Right lobe of liver (tissue), 6 donors: ENCODE results near the gene AEBP1. TPM values are rescaled to one million over a fixed set of nuclear protein-coding genes. Genes with fewer than 3 reads are reported as not detected.
"Not testable (repeated sequence)": the region's sequence is repeated elsewhere in the genome, so short reads cannot be mapped to it uniquely, and the experiment has no call there.

Experiments used
- ATAC-seq, 4 donors: fragments of 200-7000 bp; cut with Tn5 transposase; one replicate each; pipeline ENCODE4 v1.9.1; 2020; ENCODE audit warnings: mild to moderate bottlenecking in 4 of 4, moderate library complexity in 4 of 4
- DNase-seq, 3 donors: peaks; one replicate each; pipeline ENCODE4 v3.0.0-alpha.2; 2020
- H3K27ac ChIP-seq, 3 donors: fragments of 200-600 bp; one replicate each; pipeline ENCODE4 v1.8.0; 2022
- H3K27me3 ChIP-seq, 2 donors: fragments of 200-600 bp; one replicate each; pipeline ENCODE4 v1.8.0; 2022
- H3K36me3 ChIP-seq, 4 donors: fragments of 200-600 bp; sonication (generic) in 1 of 4; one replicate each; pipeline versions ENCODE4 v1.5.1 to v1.8.0; 2017 to 2022; ENCODE audit warnings: control low read depth in 1 of 4
- H3K4me1 ChIP-seq, 4 donors: fragments of 200-600 bp; sonication (generic) in 1 of 4; one replicate each; pipeline versions ENCODE4 v1.5.1 to v1.8.0; 2017 to 2022; ENCODE audit warnings: control low read depth in 1 of 4
- H3K4me3 ChIP-seq, 3 donors: fragments of 200-600 bp; one replicate each; pipeline ENCODE4 v1.8.0; 2022
- H3K9me3 ChIP-seq, 4 donors: fragments of 200-600 bp; sonication (generic) in 1 of 4; one replicate each; pipeline versions ENCODE4 v1.5.1 to v1.8.0; 2017 to 2022; ENCODE audit warnings: control low read depth in 1 of 4
- POLR2A ChIP-seq: fragments of 450-650 bp; IDR thresholded peaks from one replicate; pipeline ENCODE4 v1.6.1; 2017; ENCODE audit warnings: antibody characterized with exemption, mild to moderate bottlenecking
- WGBS: methylation state at CpG from one replicate; pipeline ENCODE4 v1.1.6; 2018; ENCODE audit warnings: low coverage, low lambda C conversion rate; ENCODE audit not compliant: insufficient coverage; ENCODE audit errors: missing lambda C conversion rate; 5-methylcytosine and 5-hydroxymethylcytosine counted together
- intact Hi-C, 2 donors: fragments of 100-400 bp; cut with DNase I; formaldehyde crosslinking; loops; one replicate each; pipeline versions ENCODE4 v1.11.2 to v1.14.1; 2022
- total RNA-seq, 6 experiments: library from RNA; depleted of rRNA in 2 of 6; stranded (reverse); fragments of >200 nt in 2 of 6; fragmentation: NEBNext Ultra II Directional in 3 of 6; extraction: Animal tissue kit (Norgen Biotek cat#: 25700) in 3 of 6; gene quantifications; one replicate each; pipeline versions ENCODE4 v1.1.0 to v1.2.4, GENCODE V29; 2016 to 2023
- TF ChIP-seq, protein P1 (sequence below), 4 donors: fragments of 200-600 bp in 3 of 4; fragments of 450-650 bp in 1 of 4; IDR thresholded peaks; one replicate each; pipeline versions ENCODE4 v1.5.1 to v1.8.0; 2016 to 2022; ENCODE audit warnings: antibody characterized with exemption in 4 of 4, mild to moderate bottlenecking in 2 of 4
- donor health status: DM: no; HTN: yes; CAD: no.
- donor health status: DM: no; HTN: no; CAD: no.
- donor health status: DM: no; HTN: no; CAD: no.
- donor health status: DM: no; HTN: yes; CAD: no.
- donor health status: DM: no; HTN: yes; CAD: no.

AEBP1 gene
- total RNA-seq, 6 experiments from 2014 or later: 7.8 to 37.8 (median 14.3) TPM

DNA sequence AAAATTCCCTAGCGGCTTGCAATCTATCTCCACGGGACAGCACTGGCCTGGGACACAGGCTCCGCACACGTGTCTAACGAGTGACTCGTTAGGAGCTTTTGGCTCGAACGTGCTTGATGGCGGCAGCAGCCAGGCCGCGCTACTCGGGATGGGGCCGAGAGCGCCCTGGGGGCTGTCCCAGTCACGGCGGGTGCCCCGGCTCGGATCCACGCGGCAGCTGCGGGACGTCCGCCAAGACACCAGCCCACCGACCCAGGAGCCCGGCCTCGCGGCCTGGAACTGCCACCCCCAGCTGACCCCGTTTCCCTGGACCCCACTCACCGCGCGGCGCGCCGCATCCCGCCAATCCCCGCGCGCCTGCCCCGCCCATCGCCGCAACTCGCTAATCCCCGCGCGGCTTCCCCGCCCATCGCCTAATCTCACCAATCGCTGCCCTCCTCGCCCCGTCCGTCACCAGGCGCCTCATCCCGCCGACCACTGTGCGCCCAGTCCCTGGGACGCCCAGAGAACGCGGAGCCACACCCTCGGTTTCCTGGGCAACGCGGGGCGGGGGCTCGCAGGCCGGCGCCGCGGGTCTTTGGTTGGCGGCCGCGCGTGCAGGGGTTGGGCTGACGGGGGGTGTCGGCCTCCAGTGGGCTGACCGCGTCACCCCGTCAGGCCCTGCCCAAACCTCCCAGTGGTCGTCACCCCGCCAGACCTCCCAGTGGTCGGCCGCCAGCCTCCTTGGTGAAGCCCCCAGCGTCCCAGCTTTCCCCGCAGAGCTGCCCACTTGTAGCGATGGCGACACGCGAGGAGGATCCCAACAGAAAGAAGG, 19.3 kb downstream of the AEBP1 start, which contains the start of gene POLD2:
TSS of gene POLD2 (minus strand) at position 359 of the 814 bp plus-strand sequence. CDS start 1,495 bp downstream, outside the sequence.
- intact Hi-C loops: no loop called here
- WGBS: 0% methylated on average over 16 of the region's 86 CpGs

DNA sequence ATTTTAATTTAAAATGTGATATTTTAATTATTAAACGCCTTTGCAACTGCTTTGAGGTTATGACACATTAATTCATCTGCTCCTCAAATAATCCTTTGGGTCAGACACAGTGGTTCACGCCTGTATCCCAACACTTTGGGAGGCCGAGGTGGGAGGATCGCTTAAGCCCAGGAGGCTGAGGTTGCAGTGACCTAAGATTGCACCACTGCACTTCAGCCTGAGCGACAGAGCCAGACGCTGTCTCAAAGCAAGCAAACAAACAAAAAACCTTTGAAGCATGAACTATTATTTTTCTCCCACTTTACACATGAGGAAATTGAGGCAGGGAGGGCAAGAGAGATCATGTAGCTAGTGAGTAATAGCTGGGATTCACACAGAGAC, 20.7 kb downstream of the AEBP1 start:
- no peak for ATAC-seq
- H3K9me3 ChIP-seq: no peaks in the 10 kb centered on the region
- H3K4me3 ChIP-seq: no peak overlapping the region
- H3K36me3 ChIP-seq: peaks cover 0 to 12% (median 3%) of the 10 kb centered on the region in 4 donors
- intact Hi-C loops: no loop called here
- H3K27me3 ChIP-seq: no peaks in the 10 kb centered on the region
- 80% methylated on average over 6 of the region's 6 CpGs for WGBS
- no peak overlapping the region for H3K27ac ChIP-seq
- TF ChIP-seq, protein P1, sequence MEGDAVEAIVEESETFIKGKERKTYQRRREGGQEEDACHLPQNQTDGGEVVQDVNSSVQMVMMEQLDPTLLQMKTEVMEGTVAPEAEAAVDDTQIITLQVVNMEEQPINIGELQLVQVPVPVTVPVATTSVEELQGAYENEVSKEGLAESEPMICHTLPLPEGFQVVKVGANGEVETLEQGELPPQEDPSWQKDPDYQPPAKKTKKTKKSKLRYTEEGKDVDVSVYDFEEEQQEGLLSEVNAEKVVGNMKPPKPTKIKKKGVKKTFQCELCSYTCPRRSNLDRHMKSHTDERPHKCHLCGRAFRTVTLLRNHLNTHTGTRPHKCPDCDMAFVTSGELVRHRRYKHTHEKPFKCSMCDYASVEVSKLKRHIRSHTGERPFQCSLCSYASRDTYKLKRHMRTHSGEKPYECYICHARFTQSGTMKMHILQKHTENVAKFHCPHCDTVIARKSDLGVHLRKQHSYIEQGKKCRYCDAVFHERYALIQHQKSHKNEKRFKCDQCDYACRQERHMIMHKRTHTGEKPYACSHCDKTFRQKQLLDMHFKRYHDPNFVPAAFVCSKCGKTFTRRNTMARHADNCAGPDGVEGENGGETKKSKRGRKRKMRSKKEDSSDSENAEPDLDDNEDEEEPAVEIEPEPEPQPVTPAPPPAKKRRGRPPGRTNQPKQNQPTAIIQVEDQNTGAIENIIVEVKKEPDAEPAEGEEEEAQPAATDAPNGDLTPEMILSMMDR (IDR thresholded peaks at IDR 0.05): no peak
- no peak for TF ChIP-seq POLR2A
- peak in 1 of 3 donors; percentile 45 for DNase-seq
- H3K4me1 ChIP-seq: peaks cover 0 to 21% (median 8%) of the 10 kb centered on the region in 4 donors

More for the DNA sequence above, 19.3 kb downstream of the AEBP1 start, which contains the start of gene POLD2:
- no peaks in the 10 kb centered on the region for H3K9me3 ChIP-seq
- TF ChIP-seq, protein P1 (IDR thresholded peaks at IDR 0.05): no peak
- peak; percentile 58 for TF ChIP-seq POLR2A
- ATAC-seq (peak; percentile 96 to 99 (median 99)), DNase-seq (peak; percentile 99)
- peak within 1 kb of the TSS; percentile 77 to 81 (median 80) for H3K27ac ChIP-seq
- H3K4me3 ChIP-seq: peak within 1 kb of the TSS; percentile 92 to 98 (median 93)
- H3K27me3 ChIP-seq: no peaks in the 10 kb centered on the region
- peaks cover 0 to 12% (median 3%) of the 10 kb centered on the region in 4 donors for H3K36me3 ChIP-seq
- H3K4me1 ChIP-seq: peaks cover 0 to 21% (median 8%) of the 10 kb centered on the region in 4 donors

DNA sequence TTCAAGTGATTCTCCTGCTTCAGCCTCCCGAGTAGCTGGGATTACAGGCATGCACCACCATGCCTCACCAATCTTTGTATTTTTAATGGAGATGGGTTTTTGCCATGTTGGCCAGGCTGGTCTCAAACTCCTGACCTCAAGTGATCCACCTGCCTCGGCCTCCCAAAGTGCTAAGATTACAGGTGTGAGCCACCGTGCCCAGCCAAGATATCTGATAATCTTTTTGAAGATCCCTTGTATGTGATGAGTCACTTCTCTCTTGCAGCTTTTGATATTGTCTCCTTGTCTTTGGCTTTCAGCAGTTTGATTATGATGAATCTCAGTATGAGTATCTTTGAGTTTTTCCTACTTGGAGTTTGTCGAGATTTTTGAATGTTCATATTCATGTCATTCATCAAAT, 22.4 kb downstream of the AEBP1 start:
- H3K9me3 ChIP-seq, H3K27me3 ChIP-seq, ATAC-seq, DNase-seq, H3K27ac ChIP-seq, H3K4me3 ChIP-seq, intact Hi-C loops, H3K36me3 ChIP-seq: not testable (repeated sequence)
- WGBS: 91% methylated on average over 2 of the region's 4 CpGs
- peaks cover 0 to 24% (median 12%) of the 10 kb centered on the region in 4 donors for H3K4me1 ChIP-seq

DNA sequence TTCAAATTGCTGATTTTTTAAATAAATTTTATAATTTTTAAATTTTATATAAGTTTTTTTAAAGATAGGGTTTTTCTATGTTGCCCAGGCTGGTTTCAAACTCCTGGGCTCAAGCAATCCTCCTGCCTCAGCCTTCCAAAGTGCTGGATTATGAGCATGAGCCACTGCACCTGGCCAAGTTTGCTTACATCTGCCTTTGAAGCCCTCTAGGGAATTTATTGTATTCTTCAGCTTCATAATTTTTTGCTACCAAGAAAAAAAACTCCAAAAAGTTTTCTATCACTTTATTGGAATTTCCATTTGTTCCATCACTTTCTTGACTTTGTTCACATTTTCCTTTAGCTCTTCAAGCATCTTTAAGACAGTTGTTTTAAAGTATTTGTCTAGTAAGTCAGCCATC, 23.0 kb downstream of the AEBP1 start:
- intact Hi-C loops: no loop called here
- no peak for ATAC-seq
- Histone ChIP-seq H3K27me3 (no peaks in the 10 kb centered on the region), H3K4me1 (peaks cover 0 to 23% (median 11%) of the 10 kb centered on the region in 4 donors), H3K9me3 (no peaks in the 10 kb centered on the region), H3K27ac (no peak overlapping the region), H3K4me3 (no peak overlapping the region), H3K36me3 (no peaks in the 10 kb centered on the region)
- no peak for DNase-seq
- TF ChIP-seq, protein P1 (IDR thresholded peaks at IDR 0.05): no peak
- no peak for TF ChIP-seq POLR2A
